ENCODE data around the gene ZEB1.

ZEB1 gene

DNA sequence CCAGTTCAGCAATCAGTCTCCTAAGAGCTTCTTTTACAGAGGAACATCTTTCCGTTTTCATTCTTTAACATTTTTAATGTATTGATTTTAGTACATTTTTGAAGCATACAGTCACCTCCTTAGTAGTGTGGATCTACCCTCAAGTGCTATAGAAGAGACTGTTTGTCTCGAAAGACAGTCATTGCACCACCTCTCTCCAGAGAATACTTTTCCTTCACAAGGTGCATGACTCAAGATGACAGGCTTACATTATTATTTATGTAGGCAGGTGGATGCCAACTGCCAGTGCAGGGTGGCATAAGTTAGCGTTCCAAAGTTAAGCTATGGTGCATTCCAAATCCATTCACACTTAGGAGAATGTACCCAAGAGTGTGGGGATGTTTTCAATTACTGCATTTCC, 71.8 kb downstream of the ZEB1 start:
- DNase-seq (ENCODE audit: extremely low spot score), result no peak
- POLR2A ChIA-PET, result no interaction called here
- TF ChIP-seq, protein P1, sequence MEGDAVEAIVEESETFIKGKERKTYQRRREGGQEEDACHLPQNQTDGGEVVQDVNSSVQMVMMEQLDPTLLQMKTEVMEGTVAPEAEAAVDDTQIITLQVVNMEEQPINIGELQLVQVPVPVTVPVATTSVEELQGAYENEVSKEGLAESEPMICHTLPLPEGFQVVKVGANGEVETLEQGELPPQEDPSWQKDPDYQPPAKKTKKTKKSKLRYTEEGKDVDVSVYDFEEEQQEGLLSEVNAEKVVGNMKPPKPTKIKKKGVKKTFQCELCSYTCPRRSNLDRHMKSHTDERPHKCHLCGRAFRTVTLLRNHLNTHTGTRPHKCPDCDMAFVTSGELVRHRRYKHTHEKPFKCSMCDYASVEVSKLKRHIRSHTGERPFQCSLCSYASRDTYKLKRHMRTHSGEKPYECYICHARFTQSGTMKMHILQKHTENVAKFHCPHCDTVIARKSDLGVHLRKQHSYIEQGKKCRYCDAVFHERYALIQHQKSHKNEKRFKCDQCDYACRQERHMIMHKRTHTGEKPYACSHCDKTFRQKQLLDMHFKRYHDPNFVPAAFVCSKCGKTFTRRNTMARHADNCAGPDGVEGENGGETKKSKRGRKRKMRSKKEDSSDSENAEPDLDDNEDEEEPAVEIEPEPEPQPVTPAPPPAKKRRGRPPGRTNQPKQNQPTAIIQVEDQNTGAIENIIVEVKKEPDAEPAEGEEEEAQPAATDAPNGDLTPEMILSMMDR (IDR thresholded peaks at IDR 0.05; ENCODE audit: control extremely low read depth, extremely low read depth, low read depth, missing control alignments), result no peak
- CTCF ChIA-PET, result interaction anchor here (1.6 kb wide), 1 partner anchor 10 kb away, joined by 7 read pairs; no protein-coding TSS in a partner anchor

DNA sequence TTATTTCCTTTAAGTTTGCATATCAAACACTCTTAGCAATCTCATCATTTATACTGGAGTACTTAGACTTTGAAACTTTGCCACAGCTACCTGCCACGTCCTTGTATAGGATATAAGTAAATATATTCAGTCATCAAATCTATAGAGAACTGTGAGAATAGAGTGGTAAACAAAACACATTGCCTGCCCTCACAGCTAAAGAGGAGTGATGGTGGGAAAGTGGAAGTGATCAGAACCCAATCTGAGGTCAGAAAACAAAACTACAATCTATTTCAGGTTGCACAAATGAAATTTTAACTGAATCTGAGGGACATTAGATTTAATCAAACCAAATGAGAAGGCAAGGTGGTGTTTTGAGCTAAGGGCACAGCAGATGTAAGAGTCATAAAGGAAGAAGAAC, 74.8 kb downstream of the ZEB1 start:
- ChIA-PET CTCF (interaction anchor here (1.0 to 2.4 kb wide), 5 partner anchors 9 to 310 kb away, joined by 3 to 5 read pairs (median 3); no protein-coding TSS in a partner anchor), POLR2A (no interaction called here)
- TF ChIP-seq, protein P1 (IDR thresholded peaks at IDR 0.05; ENCODE audit: control extremely low read depth, extremely low read depth, low read depth, missing control alignments), result no peak
- no peak for DNase-seq (ENCODE audit: extremely low spot score)

DNA sequence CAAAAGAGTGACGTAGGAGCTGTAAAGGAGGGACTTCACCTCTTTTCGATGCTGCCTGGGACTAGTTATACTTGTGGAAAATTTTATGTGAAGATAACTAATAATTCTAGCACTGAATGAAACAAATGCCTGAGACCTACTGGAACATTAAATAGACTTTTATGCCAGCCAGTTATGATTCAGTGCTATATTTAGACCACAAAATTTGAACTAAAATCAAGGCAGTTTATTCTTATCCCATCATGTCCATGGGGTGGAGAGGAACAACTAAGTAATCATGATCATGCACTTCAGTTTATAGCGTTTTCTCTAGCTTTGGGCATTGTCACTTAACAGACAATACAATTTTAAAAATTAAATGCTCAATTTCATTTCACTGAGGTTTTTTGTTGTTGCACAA, 76.7 kb downstream of the ZEB1 start:
- TF ChIP-seq, protein P1 (IDR thresholded peaks at IDR 0.05; ENCODE audit: control extremely low read depth, extremely low read depth, low read depth, missing control alignments), result no peak
- no peak for DNase-seq (ENCODE audit: extremely low spot score)
- ChIA-PET CTCF (no interaction called here), POLR2A (no interaction called here)

DNA sequence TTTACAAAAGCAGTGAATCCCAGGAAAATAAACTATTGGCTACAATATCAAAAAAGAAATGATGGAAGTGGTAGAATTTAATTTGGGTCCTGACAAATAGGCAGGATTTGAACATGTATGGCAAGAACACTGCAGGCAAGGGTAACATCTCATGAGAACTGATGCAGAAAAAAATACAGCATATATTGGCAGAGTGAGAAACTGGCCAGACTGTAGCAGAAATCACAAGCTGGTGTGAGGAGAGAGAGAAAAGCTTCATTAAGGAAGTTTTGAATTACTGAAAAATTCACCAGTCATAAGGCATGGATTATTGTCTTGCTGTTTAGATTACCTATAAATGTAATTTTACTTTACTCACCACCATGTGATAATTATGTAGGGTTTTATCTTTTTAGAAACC, 77.4 kb downstream of the ZEB1 start:
- ChIA-PET POLR2A (no interaction called here), CTCF (no interaction called here)
- DNase-seq (ENCODE audit: extremely low spot score), result no peak
- TF ChIP-seq, protein P1 (IDR thresholded peaks at IDR 0.05; ENCODE audit: control extremely low read depth, extremely low read depth, low read depth, missing control alignments), result no peak

DNA sequence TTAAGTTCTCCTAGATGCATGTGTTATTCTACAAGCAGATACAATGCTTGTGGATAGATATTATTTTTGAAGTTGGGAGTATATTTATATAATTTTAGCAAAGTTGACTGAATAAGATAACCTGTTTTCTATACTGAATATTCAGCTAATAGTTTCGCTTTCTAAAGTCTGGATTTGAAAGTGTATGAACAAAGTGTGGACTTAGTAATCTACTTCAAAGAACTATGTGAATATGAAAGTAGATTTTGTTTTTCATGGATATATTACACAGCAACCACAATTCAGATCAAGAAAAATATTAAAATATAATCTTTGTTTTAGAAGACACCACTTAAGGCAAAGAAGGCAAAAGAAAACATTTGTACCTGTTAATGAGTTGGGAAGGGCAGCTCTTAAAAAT, 78.8 kb downstream of the ZEB1 start:
- TF ChIP-seq, protein P1 (IDR thresholded peaks at IDR 0.05; ENCODE audit: control extremely low read depth, extremely low read depth, low read depth, missing control alignments), result no peak
- peak; percentile 8 for DNase-seq (ENCODE audit: extremely low spot score)
- ChIA-PET POLR2A (no interaction called here), CTCF (no interaction called here)

DNA sequence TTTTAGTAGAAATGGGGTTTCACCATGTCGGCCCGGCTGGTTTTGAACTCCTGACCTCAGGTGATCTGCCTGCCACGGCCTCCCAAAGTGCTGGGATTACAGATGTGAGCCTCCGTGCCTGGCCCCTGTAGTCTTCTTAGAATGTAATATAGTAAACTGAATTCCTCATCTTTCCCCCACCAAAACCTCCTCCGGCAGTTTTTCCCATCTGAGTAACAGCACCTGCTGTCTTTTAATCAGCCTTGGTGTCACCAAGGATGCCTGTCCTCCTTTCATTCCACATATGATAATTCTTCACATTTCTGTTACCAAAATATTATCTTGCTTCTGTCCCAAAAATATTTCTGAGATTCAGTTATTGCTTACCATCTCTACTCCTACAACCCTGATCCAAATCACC, 80.2 kb downstream of the ZEB1 start:
- CTCF ChIA-PET, result no interaction called here
- no peak for DNase-seq (ENCODE audit: extremely low spot score)
- POLR2A ChIA-PET, result no interaction called here
- TF ChIP-seq, protein P1 (IDR thresholded peaks at IDR 0.05; ENCODE audit: control extremely low read depth, extremely low read depth, low read depth, missing control alignments), result no peak

DNA sequence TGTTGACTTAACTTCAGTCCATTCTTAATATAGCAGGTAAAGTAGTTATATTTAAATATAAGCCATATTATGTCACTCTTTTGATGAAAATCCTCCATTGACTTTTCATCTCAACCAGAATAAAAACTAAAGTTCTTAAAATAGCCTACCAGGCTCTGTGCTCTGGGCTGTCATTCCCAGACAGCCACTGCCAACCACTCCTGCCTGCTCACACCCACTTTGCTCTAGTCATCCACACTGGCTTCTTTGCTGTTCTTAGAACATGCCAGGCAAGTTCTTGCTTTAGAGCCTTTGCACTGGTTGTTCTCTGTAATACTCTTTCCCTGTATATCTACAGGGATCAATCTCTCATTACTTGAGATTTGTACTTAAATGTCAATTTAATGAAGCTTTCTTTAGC, 80.6 kb downstream of the ZEB1 start:
- TF ChIP-seq, protein P1 (IDR thresholded peaks at IDR 0.05; ENCODE audit: control extremely low read depth, extremely low read depth, low read depth, missing control alignments), result no peak
- DNase-seq (ENCODE audit: extremely low spot score), result no peak
- ChIA-PET POLR2A (no interaction called here), CTCF (interaction anchor here (1.3 kb wide), 1 partner anchor 46 kb away, joined by 3 read pairs; no protein-coding TSS in a partner anchor)
